Neural crest cell (in vitro differentiated cells): ENCODE data around the gene LRCH4. TPM values are rescaled to one million over a fixed set of nuclear protein-coding genes. Genes with fewer than 3 reads are reported as not detected.

ENCODE experiments used
- DNase-seq: peaks from one replicate; pipeline ENCODE4 v3.0.0; 2021; ENCODE audit warnings: low read depth, mixed read lengths, low spot score
- H3K27ac Mint-ChIP-seq: one replicate; pipeline ENCODE4 v1.8.0; 2021; ENCODE audit warnings: mild to moderate bottlenecking, mixed read lengths; ENCODE audit not compliant: unreplicated experiment
- H3K27me3 Mint-ChIP-seq: 2 replicates; pipeline ENCODE4 v1.8.0; 2021; ENCODE audit warnings: low read depth, mild to moderate bottlenecking, mixed read lengths
- H3K36me3 Mint-ChIP-seq: 2 replicates; pipeline ENCODE4 v1.8.0; 2021; ENCODE audit warnings: low read depth, mild to moderate bottlenecking, mixed read lengths
- H3K4me1 Mint-ChIP-seq: 2 replicates; pipeline ENCODE4 v1.8.0; 2021; ENCODE audit warnings: mixed read lengths
- H3K4me3 Mint-ChIP-seq: one replicate; pipeline ENCODE4 v1.8.0; 2021; ENCODE audit warnings: mild to moderate bottlenecking, mixed read lengths
- H3K9me3 Mint-ChIP-seq: 2 replicates; pipeline ENCODE4 v1.8.0; 2021; ENCODE audit warnings: mixed read lengths
- CTCF ChIP-seq: fragments of 200-600 bp; sonication (generic); conservative IDR thresholded peaks from 2 replicates; pipeline ENCODE4 v1.5.0; 2021; ENCODE audit warnings: antibody characterized with exemption, mild to moderate bottlenecking
- total RNA-seq: library from RNA; stranded (reverse); gene quantifications from 2 replicates; pipeline ENCODE4 v1.2.1, GENCODE V29; 2021

LRCH4 gene
- total RNA-seq, 1 donor from 2014 or later = 44.2 TPM

GRCh38 chr7:100583132-100584053 is 2.5 kb downstream of the LRCH4 start:
- Mint-ChIP-seq H3K36me3 (no peaks in the 10 kb centered on the region), H3K4me1 (peaks cover 31% of the 10 kb centered on the region), H3K27me3 (no peaks in the 10 kb centered on the region), H3K9me3 (no peaks in the 10 kb centered on the region), H3K4me3 (peak overlapping the region; percentile 85), H3K27ac (peak overlapping the region; percentile 37)
- no peak for TF ChIP-seq CTCF
- no peak for DNase-seq

GRCh38 chr7:100582650-100583049 is 3.3 kb downstream of the LRCH4 start:
- H3K27ac Mint-ChIP-seq = no peak overlapping the region

GRCh38 chr7:100582041-100582579 is 3.8 kb downstream of the LRCH4 start:
- no peak for TF ChIP-seq CTCF
- no peak for DNase-seq
- H3K27me3 Mint-ChIP-seq = no peaks in the 10 kb centered on the region
- no peaks in the 10 kb centered on the region for H3K9me3 Mint-ChIP-seq
- H3K27ac Mint-ChIP-seq = no peak overlapping the region
- peak overlapping the region; percentile 57 for H3K4me3 Mint-ChIP-seq
- no peaks in the 10 kb centered on the region for H3K36me3 Mint-ChIP-seq
- H3K4me1 Mint-ChIP-seq = peaks cover 28% of the 10 kb centered on the region

More at GRCh38 chr7:100582650-100583049, 3.3 kb downstream of the LRCH4 start:
- no peak for TF ChIP-seq CTCF
- Mint-ChIP-seq H3K9me3 (no peaks in the 10 kb centered on the region), H3K27me3 (no peaks in the 10 kb centered on the region), H3K36me3 (no peaks in the 10 kb centered on the region), H3K4me1 (peaks cover 28% of the 10 kb centered on the region), H3K4me3 (peak overlapping the region; percentile 57)
- no peak for DNase-seq

- peaks cover 24% of the 10 kb centered on the region for H3K4me1 Mint-ChIP-seq
- no peak overlapping the region for H3K4me3 Mint-ChIP-seq
- TF ChIP-seq CTCF = no peak
Observed at GRCh38 chr7:100580466-100581283, 5.3 kb downstream of the LRCH4 start.

More at GRCh38 chr7:100580466-100581283, 5.3 kb downstream of the LRCH4 start:
- Mint-ChIP-seq H3K36me3 (no peaks in the 10 kb centered on the region), H3K27ac (no peak overlapping the region), H3K9me3 (no peaks in the 10 kb centered on the region), H3K27me3 (no peaks in the 10 kb centered on the region)
- DNase-seq = no peak
